GM19238 (cell line): Measurements from ENCODE around the gene MSMB.
"Not testable (repeated sequence)": the region's sequence is repeated elsewhere in the genome, so short reads cannot be mapped to it uniquely, and the experiment has no call there.

ENCODE experiments used
- DNase-seq: peaks from one replicate; pipeline ENCODE4 v3.0.0; 2011; ENCODE audit warnings: low spot score; ENCODE audit not compliant: insufficient read length

The MSMB gene, protein sequence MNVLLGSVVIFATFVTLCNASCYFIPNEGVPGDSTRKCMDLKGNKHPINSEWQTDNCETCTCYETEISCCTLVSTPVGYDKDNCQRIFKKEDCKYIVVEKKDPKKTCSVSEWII

DNA sequence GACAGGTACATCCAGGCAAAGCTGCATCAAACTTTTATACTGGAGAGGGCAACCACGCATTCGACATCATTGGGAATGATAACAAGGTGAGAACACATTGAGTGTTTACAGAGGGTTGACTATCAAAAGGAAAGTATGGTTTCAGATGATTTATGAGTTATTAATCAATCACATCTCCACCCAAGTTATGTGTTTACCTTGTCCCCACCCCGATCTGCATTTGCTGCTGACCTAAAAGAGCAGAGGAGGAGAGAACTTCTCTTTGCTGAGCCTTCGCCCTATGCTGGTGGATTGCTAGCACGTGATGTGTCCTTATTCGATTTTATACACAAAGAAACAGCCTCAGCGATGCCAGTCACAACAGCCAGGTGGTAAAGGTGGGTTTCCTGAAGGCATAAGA, at the start of gene MSMB:
TSS of gene MSMB (minus strand) at position 9 of the 400 bp plus-strand sequence. CDS start 32 bp downstream, outside the sequence.
- no peak for DNase-seq

DNA sequence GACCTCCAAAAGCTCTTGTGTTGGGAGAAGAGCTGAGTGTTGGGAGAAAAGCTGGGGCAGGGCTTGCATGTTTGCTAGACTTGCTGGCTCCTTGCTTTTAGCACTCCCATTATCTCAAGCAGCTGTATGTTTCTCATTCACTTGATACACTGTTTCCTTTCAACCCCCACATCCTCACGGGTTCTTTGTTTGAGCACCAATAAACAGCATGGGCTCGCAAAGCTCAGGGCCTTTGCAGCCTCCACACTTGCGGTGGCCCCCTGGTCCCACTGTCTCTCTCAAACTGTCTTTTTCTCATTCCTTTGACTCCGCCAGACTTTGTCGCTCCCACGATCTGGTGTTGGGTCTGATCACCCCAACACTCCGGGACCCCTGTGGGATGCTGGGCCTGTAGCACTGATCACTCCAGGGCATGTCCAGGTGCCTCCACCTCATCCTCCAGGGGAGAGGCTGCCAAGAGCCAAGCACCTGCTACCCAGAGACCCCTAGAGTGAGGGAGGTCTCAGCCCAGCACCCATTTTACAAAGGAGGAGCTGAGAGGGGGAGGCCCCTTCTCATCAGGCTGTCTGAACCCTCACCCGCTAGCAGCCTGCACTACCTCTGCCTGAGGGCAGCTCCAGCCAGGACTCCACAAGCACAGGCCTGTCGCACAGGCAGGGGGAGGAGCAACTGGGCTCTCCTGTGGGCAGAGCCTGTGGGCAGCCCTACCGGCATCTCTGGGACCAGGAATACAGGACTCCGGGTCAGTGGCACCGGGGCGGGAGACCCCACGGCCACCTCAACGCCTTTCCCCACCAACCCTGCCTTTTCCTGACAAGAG, 49.1 kb upstream of the MSMB start:
- no peak for DNase-seq

DNA sequence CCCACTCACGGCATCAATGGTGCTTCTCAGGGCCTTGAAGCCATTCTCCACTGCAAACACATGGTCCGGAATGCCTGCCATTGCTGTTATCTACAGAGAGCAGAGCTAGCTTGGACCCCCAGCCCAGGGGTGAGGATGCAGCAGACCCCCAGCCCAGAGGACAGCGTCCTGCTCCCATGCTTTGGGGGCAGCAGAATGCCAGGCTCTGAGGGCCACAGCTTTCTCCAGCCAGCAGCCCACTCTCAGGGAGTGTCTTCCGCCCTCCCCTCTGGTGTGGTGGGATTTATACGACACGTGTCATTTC, 48.1 kb upstream of the MSMB start:
- no peak for DNase-seq

DNA sequence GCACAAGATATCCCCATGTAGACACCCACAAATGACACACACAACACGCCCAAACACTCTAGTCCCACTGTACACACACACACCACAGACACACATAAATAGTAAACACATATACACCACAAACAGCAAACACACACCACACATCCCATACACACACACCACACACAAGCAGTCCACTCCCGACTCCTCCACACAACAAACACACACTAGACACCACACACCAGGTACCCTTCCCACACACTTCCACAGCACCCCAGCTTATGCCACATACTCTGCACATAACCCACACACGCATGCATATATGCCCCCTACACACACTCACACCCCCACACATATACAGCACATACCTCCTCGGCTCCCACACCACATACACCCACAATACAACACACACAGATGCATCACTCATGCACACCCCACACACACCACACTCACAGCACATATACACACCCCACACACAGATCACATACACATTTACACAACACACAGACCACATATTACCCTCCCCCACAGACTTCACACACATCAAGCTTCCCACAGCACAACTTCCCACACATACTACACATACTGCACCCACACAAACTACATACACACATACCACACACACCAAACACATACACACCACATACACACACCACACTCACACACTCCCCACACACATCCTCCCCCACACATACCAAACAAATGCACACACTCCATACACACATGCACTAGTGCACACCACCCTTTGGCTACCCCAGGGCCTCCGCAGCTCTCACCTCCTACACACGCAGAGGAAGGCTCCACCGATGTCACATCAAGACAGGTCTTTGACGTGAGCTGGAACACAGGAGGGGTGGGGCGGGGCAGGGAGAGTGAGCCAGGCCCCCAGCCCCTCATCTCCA, 47.5 kb upstream of the MSMB start:
- DNase-seq: not testable (repeated sequence)

DNA sequence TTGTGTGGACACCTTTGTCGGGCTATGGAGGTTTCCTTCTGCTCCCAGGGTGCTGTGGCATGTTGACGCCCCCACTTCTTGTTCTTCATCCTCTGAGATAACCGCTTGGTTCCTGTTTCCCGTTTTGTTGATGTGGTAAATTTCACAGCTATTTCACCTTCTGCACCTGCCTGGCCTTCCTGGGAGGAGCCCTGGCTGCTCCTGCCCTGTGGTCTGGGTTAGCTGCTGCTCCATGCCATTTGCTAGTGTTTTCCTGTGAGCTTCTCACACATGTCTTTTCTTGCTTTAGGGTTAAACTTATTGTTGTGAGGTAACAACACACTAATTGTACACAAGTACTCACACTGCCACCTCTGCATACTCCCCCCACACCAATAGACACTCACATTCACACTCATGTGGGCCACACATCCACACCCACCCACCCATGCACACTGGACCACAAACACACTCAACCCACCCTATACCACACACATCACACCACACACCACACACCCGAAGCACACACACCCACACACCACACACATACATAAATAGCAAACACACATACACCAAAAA, 46.5 kb upstream of the MSMB start:
- DNase-seq: no peak

DNA sequence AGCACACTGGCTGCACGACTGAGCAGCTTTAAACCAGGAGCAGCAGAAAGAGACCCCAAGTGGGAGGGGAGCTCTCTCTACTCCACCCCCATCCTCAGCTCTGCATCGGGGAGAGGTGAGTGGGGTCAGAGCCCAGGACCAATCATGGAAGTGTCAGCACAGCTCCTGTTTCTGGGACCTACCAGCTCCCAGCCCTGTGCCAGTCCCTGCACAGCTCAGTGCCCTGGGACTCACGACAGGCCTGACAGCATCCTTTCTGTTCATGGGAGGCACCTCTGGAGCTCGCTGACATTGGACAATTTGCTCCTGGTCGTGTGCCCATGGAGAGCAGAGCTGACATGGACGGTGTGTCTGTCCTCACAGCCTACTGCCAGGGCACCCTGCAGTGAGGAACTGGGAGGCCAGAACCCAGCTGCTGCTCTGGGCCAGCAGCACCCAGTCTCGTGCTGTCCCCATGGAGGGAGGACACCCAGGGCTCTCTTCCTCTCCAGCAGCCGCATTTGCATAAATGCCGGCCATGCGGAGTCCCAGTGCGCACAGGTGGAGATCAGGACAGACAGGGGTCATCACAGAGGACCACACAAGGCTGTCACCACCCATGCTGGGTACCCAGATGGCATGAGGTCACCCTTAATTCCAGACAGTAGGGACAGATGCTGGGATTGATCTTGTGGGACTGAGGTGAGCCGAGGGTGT, 45.9 kb upstream of the MSMB start:
- no peak for DNase-seq

DNA sequence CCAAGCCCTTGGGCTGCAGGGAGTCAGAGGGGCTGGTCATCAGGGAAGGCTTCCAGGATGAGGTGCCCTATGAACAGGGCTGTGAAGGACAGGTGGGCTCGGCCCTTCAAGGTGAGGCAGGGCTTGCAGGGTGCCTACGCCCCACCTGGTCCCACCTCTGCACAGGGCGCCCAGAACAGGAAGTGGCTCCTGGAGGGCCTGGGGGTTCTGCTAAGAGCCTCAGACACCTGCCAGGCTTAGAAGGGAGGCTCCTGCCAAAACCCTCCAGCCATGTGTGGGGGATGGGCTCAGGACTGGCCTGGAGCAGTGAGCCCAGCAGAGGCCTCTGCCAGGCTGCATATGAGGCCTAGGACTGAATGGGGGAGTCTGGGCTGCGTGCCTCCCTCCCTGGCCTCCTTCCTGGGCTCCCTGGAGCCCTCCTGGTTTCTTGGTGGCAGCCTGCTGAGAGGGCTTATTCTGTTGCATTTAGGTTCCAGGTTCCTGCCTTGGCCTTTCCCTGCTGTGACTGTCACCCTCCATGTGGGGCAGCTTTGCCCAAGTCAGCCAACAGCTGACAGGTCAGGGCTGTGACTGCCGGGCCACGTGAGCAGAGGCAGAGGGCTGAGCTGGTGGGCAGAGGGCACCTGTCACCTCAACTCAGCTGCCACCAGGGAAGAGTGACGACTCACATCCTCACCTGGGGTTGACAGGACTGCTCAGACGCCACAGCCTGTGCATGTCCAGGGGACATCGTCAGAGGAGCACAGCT, 45.2 kb upstream of the MSMB start:
- DNase-seq: no peak

DNA sequence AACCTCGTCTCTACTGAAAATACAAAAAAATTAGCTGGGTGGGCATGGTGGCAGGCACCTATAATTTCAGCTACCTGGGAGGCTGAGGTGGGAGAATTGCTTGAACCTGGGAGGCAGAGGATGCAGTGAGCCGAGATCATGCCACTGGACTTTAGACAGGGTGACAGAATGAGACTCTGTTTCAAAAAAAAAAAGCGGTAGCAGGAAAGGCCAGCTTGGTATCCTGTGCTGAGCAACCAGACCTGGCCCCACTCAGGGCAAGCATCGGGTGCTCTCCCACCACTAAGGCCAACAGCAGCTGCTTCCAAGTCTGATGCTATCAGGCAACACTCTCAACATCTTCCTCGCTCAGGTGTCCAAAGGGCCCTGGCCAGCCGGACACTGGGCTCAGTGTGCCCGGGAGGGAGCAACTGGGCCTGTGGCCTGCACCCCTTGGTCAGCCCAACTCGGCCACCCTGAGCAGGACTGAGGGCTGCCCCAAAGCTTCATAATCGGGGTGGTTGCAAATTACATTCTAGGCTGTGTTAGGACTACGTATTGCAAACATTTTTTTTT, 44.3 kb upstream of the MSMB start:
- no peak for DNase-seq

DNA sequence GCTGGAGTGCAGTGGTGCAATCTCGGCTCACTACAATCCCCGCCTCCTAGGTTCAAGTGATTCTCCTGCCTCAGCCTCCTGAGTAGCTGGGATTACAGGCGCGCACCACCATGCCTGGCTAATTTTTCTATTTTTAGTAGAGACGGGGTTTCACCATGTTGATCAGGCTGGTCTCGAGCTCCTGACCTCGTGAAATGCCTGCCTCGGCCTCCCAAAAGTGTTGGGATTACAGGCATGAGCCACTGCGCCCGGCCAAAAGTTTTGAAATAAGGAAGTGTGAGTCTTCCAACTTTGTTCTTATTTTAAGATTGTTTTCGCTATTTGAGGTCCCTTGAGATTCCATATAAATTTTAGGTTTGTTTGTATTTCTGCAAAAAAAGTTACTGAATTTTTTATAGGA, 41.3 kb upstream of the MSMB start:
- DNase-seq: not testable (repeated sequence)

DNA sequence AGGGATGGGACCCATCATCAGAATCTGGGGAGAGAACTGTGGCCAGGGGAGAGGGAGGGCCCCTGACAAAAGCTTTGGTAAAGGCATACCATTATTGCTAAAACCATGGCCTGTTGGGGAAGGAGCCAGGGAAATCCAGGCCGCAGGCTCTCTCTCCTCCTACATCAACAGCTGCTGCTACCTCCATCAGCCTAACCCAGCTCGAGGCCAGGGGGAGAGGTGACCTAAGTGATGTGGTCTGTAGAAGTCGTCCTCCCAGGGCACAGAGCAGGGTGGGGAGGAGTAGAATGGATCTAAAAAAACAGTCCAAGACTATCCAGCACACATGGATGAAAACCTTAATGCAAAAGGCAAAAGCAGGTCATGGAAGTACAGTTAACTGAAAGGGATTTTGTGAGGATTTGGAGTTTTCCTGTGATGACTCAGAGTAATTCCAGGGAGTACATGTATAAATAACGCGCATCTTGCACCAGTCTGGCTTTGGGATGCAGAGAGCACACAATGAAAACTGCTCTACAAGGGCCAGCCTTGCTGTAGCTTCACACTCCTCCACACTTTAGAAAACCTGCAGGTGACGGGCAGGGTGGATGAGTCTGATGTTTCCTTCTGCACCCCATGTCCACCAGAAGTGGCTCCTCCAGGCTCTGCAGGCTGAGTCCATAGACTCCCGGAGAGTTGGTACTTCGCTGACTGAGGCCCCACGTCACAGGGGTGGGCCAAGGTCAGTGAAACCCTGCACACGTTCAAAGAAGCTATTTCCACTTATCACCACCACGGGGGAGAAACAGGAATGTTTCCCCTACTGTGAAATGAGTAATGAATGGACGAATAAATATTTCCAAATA, 38.5 kb upstream of the MSMB start:
- DNase-seq: no peak

DNA sequence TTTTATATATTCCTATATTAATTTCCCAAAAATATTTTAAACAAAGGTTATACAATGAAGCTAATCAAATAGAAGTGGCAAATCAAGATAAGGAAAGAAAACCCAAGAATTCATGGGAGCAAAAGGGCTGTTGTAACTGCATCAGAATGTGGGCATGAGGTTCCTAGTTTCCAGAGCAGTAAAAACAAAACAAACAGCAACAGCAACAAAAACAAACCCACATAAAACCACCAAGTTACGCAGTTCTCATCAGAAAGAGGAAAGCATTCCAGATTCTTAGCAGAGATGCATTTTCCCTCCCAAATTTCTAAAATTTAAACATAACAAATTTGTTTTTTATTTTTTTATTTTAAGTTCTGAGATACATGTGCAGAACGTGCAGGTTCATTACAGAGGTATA, 34.8 kb upstream of the MSMB start:
- DNase-seq: no peak

DNA sequence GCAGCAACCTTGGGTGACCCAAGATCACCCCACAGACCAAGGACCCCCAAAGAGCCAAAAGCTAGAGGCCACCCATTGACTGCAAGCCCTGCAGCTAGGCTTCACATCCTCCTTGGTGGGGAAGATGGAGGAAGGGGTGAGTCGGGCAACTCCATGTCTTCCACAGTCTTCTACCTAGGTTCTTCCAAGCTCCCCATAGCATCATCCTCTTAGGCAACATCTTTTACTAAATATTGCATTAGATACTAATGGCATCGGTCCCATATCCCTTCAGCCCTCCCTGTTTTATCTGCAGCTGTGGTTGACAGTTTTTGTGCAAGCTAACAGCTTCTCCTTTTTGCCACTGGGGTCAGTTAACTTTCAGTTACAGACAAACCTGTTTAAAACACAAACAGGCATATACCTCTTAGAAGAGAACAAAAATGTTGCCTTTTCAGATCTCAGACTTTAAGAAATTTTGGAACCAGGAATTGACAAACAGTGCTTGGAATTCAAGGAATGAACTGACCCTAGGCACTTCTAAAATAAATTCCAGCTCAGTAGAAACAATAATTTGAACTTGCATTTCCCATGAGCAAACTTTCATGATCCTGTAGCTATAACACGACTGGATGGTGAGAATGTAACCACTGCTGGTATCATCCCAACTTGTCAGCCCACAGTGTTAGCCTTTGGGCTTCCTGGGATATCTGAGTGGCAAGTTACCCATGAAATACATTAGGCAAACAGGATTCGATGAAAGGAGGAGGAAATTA, 33.9 kb upstream of the MSMB start:
- no peak for DNase-seq

DNA sequence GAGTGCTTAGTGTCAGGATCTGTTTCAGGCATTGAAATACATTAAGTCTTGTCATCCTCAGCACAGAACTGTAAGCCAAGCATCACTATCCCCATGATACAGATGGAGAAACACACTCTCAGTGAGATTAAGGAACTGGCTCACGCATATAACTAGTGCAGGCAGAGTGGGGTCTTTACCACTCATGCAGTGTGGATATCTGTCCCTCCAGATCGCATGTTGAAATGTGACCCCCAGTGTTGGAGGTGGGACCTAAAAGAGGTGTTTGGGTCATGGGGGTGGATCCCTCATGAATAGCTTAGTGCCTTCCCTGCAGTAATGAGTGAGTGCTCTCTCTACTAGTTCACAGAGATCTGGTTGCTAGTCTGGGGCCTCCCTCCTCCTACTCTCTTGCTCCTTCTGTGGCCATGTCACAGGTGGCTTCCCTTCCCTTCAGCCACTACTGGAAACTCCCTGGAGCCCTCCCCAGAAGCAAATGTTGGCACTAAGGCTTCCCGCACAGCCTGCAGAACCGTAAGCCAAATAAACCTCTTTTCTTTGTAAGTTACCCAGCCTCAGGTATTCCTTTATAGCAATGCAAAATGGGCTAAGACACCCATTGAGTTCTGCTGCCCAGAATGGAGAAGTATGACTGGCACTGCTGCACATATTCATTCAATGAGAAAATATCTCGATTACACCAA, 31.8 kb upstream of the MSMB start:
- no peak for DNase-seq

DNA sequence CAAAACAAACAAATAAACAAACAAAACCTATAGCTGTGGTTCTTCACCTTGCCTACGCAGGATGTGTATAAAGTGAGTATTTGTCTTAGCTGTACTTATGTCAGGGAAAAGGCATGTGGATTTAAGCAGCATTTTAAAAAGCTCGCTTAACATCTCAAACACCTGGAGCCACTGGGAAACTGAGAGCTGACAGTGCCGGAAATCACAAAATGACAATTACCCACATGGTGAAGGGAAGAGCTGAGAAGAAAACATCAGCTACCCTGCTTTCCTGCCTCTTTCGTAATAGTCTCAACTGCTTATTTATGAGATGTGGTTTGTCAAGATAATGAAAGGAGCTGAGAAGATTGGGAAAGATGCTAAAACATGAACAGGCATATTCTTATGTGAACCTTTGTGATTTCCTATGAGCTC, 31.1 kb upstream of the MSMB start:
- no peak for DNase-seq

DNA sequence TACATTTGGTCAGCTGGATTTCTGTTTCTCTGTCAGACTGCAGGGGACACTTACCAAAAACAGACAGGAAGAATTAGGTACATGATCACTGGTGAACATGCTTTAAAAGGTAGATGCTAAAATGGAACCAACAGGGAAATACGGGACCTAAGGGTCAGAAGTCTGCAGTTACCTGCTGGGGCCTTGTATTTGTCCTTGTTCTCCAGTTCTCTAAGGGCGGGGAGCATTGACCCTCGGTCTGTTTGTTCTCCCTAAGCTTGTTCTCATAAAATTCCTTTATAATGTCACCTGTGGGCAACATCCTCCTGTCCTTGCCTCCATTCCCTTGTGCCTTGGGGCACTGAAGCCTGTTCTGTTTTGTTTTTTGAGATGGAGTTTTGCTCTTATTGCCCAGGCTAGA, 29.8 kb upstream of the MSMB start:
- DNase-seq: no peak

DNA sequence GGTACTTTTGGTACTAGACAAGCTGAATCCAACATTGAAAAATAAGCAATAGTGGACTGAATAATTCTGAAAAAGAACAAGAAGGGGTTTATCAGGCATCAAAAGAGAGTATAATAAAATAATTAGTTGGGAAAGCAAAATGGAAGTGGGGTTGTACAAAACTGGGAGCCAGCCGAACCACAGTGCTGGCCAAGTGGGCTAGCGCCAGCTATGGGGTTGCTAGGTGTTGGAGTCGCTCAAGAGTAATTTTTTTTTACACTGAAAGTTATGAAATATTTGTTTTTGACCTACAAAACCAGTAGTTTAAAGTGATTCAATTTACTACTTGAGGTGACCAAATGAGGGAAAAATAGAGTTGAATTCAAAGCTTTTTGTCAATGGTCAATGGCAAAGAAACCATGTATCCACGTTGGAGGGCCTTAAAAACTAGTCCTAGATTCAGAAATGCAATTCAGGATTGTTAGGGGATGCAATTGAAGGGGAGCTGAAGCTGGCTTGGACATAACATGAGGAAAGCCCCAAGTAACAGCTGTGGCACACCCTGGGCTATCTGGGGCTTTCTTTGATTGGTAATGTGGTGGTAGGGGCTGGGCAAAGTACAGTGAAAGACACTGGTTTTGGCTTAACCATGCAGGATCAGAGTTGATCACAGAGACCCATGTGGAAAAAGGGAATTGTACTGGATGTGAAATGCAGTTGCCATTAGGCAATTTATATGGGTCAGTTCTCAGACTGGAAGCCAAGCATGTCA, 28.3 kb upstream of the MSMB start:
- no peak for DNase-seq

DNA sequence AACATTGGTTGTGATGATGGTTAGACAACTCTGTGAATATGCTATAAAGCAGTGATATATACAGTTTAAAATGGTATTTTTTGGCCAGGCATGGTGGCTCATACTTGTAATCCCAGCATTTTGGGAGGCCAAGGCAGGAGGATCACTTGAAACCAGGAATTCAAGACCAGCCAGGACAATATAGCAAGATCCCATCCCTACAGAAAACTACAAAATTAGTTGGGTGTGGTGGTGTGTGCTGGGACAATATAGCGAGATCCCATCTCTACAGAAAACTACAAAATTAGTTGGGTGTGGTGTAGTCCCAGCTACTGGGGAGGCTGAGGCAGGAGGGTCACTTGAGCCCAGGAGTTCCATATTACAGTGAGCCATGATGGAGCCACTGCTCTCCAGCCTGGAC, 27.5 kb upstream of the MSMB start:
- DNase-seq: no peak

DNA sequence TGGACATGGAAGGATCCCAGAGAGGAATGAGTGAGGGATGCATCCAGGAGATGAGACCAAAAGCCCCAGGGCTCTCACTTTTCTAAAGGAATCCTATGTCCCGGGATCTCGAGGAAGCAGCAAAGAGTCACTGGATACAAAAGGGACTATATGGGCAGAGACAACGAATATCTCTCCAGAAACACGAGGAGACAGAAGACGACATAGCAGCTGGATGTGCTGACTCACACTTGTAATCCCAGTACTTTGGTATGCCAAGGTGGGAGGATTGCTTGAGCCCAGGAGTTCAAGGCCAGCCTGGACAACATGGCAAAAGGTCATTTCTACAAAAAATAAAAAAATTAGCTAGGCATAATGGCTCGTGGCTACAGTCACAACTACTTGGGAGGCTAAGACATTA, 24.7 kb upstream of the MSMB start:
- DNase-seq: no peak
